ENCODE measurements around the gene DDAH1.
"Not testable (repeated sequence)": the region's sequence is repeated elsewhere in the genome, so short reads cannot be mapped to it uniquely, and the experiment has no call there.

The DDAH1 gene

DNA sequence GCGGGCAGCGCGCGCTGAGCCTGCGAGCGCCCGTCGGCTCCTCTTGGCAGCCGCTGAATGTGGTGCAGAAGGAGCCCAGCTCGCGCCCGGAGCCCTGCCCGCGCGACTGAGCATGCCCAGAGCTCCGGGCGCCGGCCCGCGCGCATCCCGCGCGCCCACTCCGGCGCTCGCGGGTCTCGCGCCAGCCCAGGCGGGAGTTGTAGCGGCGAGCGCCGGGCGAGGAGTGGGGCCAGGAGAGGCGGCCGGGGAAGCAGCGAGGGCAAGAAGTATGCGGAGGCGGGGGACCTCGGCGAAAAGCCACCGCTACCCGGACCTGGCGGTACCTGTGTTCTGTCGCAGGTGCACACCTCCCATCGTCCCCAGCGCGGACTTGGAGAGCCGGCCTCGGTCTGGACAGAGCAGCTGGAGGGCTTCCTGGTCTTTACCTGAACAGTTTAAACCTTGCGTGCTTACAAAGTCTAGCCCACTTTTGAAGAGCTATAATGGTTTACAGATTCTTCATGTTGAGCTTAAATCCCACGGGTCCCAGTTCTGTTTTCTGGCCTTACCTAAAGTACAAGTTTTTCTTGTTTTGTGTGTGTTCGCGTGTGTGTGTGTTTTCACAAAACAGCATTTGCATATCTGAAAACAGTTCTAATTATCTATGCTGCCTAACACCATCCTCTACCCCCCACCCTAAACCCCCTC is at the start of gene DDAH1:
TSS of gene DDAH1 (minus strand) at position 61 of the 687 bp plus-strand sequence. CDS start 114 bp downstream, outside the sequence.
- no peak for DNase-seq (ENCODE audit: low spot score)

DNA sequence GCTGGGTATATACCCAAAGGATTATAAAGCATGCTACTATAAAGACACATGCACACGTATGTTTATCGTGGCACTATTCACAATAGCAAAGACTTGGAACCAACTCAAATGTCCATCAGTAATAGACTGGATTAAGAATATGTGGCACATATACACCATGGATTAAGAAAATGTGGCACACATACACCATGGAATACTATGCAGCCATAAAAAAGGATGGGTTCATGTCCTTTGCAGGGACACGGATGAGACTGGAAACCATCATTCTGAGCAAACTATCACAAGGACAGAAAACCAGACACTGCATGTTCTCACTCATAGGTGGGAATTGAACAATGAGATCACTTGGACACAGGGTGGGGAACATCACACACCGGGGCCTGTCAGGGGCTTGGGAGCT is 49.0 kb upstream of the DDAH1 start:
- not testable (repeated sequence) for DNase-seq (ENCODE audit: low spot score)

DNA sequence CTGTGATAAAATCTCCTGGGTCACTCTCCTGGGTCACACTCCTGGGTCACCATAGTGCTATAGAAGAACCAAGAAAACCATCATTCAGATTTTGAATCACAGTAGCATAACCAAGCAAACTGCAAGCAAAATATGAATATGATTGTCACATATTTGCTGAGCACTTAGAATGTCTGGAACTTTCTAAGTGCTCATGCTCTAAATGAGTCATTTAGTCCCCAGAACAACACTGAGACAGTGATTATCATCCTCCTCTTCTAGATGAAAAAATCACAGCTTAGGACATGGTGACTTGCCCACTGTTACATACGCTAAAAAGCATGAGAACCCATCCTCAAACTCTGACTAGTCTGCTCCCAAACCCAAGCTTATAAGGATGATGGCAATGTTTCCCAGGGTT is 39.5 kb upstream of the DDAH1 start:
- DNase-seq (ENCODE audit: low spot score) = no peak

DNA sequence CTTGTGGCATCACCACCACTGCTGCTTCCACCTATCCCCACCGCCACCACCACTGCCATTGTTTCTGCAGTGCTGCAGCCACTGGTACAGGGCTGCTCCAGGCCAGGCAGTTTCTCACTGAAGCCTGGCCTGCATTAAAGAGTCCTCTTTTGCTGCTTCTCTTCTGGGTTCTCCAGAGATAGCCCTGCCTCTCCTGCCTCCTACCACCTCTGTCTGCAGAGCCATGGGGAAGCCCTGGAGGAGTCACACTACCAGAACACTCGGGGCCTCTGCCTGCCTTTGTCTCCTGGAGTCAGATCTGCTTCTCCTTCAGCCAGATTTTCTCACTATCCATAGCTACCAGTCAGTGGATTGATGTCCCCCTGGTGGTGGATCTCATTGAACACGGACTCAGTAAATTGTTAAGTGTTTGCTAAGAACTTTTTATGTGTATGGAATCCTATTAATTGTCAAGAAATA is 37.7 kb upstream of the DDAH1 start:
- DNase-seq (ENCODE audit: low spot score) = no peak

DNA sequence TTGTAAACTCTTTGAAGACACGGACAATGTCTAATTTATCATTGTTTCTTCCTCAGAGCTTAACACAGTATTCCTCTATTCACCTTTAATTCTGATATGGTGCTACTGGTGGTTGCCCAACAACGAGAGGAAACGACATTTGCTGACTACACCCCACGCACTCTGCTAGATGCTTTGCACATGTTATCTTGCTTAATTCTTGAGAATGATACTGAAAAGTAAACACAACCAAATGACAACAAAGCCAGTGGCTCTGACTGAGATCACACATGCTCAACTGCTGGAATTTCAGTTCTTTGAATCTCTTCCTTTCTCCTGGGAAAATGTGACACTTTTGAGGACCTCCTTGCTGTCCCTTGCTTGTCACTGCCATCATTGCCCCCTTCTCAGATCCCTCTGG is 37.2 kb upstream of the DDAH1 start:
- DNase-seq (ENCODE audit: low spot score) = no peak

DNA sequence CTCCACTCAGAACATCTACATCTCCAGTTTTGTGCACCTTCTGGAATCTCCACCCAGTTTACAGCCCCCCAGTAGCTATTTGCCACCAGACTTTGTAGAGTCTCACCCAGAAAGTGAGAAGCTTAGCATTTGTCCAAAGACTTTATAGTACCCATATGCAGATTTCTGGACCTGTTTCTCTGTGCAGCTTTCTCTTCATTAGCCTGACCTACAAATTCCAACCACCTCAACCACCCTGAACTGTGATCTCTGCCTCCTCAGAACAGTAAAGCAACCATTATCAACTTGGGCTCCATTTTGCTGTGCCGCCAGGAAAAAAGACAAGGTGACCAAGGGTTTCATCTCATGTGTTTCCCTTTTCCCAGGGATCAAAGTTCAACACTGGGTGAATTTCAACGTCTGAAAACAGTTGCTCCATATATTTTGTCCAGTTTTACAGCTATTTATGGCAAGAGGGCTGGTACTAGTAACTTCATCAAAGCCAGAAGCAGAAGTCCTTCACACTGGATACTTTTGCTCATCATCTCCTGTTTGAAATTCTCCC is 36.5 kb upstream of the DDAH1 start:
- no peak for DNase-seq (ENCODE audit: low spot score)

DNA sequence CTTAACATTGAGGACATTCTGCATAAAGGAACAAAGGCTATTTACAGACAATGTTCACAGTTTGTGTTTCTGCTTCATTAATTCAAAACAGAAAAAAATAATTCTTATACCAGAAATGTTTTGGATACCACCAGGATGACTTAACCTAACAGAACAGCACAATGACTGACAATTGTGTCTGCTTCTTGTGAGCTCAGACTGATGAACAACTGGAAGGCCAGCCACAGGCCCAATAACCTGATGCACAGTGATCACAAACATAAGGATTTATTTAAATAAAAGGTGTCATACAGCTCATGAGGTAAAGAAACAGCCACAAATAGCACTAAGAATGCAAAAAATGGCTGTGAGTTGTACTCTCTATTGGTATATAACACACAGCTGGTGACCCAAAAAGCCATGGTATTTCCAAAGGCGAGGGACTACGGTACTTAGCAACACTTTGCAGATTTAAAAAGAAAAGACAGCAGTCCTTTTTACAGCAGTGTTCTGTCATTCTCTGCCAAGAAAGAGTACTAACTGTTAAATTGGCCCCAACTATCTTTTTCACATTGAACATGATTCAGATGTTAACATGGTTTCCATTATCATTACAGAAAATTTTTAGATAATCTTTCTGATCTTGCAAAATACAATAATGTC is 32.1 kb upstream of the DDAH1 start:
- no peak for DNase-seq (ENCODE audit: low spot score)

DNA sequence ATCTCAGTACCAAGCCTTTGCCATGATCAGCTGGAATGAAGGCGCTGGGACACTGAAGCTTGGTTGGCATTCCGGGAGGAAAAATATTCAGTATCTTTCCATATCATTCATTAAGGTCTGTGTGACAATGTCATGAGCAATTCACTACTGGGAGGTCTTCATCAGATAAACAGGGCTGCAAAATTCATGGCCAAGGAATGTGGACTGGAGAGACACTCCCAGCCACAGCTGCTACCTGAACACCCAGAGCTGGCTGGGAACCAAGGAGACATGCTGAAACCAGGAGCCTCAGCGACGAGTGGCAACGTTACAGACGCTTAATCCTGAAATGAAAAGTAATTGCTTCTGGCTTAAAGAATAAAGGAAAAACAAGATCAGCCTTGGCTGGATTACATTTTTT is 30.6 kb upstream of the DDAH1 start:
- DNase-seq (ENCODE audit: low spot score) = no peak

DNA sequence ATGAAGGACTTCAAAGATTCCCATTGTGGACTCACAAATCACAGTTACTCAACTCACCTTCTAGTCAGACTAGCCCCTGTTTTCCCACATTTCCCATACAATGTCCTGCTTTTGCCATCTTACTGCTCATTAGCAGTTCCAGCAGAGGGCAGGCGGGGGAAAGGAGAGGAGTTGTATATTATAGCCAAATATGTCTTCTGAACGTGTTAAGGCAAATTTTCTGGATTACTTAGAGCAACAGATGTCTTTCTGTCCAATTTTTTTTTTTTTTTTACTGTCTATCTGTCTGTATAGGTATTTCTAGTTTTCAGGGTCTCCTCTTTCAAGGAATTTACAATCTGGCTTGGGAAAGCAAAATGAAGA is 29.9 kb upstream of the DDAH1 start:
- DNase-seq (ENCODE audit: low spot score) = no peak

DNA sequence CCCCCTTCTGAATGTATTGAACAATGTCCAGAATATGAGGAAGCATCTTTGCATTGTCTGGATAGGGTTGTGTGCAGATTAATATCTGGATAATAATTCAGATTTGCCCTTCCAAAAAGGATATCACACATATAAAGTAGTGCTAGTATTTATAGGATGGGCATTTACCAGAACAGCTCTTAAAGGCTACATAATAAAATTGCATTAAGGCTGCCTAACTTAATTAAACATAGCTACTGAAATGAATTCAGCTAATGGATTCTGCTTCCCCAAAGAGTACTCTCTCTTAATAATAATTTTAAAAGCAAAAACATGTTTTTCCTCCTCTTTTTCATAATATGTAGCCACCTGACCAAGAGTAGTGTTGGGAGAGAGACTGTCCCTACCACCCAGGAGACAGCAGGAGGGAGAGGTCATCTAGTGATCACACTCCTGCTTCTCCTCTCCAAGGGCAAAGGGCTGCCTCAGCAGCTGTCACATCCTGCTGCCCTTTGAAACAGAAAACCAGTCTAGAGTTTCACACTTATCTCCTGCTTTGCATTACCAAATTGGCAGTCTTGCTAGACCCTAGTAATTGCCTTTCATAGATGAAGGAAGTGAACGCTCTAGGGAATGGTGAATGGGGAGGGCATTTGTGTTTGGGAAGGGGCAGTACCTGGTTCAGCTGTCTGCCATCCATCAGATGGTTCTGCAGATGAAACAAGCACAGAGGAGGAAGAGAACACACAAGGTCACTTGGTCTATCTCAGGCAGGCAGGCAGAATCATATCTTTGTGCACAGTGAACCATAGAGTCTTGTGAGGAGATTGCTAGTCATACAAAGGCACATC is 29.3 kb upstream of the DDAH1 start:
- DNase-seq (ENCODE audit: low spot score) = no peak

DNA sequence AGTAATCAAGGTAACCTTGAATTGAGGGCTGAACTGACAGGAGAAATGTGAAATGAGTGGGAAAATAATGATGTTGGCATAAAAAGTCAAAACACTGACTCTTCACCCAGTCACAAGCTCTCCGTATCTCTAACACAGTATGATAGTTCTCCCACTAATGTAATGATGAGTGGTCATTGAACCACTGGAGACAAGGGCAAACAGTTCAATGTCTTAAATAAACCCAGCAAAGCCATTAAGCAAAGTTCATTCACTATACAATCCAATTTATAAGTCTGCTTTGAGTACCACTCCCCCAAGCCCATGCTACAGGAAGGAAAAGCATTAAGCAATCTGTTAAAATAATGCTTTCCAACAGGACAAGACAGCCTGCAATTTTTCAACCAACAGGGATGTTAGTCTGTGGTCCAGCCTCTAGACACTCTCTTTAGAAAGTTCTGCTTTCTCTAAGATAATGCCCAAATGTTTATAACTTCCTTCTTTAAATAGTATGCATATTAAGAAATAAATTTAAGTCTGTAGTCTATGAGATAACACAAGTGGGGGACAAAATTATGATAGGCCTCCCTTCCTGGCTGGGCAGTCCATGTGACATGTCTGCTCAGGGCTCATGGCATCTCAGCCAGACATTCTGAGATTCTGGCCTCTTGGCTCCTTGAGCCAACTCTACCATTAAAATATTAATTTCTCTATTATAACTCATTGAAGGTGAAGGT is 25.5 kb upstream of the DDAH1 start:
- no peak for DNase-seq (ENCODE audit: low spot score)

DNA sequence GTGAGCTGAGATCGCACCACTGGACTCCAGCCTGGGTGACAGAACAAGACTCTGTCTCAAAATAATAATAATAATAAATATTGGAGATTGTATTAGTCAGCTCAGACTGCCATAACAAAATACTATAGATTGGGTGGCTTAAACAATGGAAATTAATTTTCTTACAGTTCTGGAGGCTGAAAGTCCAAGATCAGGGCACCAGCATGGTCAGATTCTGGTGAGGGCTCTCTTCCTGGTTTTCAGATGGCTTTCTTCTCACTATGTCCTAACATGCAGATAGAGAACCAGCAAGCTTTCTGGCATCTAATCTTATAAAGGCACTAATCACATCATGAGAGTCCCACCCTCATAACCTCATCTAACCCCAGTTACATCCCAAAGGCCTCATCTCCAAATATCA is 23.2 kb upstream of the DDAH1 start:
- DNase-seq (ENCODE audit: low spot score) = no peak

DNA sequence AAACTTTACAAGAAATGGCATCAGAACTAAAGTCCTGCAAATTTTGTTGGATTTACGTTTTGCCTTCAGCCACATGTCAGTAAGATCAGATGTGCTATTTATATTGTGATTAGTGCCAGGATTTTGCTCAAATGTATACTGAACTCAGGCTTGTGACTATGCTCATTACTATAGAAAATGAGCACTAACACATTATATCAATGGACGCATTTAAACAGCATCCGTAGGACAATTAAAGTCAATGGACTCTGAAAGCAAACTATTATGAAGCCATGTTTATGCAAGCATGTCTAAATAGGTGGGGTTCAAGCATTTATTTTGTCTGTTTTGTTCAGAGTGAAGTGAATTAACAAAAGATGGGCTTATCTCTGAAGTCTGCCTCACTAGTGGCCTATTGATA is 20.6 kb upstream of the DDAH1 start:
- DNase-seq (ENCODE audit: low spot score) = no peak

DNA sequence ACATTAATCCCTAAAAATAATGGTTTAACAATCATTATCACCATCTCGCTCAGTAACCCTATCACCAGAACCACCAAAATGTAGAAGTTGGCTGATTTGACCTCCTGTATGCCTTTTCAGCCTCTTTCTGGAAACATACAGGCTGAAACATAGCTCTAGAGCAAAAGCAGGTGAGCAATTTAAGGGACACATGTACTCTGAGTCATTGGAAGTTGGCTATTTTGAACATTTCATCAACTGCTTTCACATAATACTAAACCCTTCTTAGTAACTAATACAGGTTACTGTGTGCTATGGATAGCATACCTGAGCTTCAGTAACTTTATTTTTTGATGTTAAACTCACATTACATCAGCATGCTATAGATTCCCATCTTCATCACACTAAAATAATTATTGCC is 19.8 kb upstream of the DDAH1 start:
- DNase-seq (ENCODE audit: low spot score) = no peak

DNA sequence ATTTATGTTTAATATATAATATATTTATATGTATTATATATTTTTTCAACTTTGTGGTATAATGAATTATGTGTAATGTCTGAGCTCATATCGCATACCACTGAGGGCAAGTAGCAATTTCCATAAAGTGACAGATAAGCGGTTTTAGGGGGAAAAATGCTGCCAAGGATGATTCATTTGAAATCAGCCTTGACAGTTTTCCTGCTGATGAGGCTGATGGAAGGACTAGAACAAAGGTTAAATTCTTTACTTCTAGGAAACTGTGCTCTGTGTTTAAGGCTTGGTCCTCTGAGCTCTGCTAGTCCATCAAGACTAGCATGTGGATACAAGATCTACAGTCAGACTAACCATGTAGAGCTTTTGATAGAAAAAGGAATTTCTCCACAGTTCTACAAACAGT is 19.3 kb upstream of the DDAH1 start:
- DNase-seq (ENCODE audit: low spot score) = no peak

DNA sequence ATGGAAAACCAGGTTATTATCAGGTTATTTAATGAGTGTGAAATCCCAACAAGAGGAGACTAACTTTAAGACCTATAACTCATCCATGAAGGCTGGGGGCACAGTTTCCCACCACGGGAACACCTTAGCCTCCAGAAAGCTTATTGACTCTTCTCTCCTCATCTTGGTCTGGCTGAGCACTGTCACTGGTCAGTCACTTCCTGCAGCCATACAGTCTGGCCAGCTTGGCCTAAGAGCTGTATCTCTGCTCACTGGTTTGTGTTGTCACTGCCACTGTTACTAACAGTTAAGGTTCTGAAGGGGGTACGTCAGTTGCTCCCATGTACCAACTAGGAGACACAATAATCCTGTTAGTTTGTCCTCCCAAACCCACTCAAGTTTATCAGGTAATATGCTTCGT is 16.7 kb upstream of the DDAH1 start:
- no peak for DNase-seq (ENCODE audit: low spot score)

DNA sequence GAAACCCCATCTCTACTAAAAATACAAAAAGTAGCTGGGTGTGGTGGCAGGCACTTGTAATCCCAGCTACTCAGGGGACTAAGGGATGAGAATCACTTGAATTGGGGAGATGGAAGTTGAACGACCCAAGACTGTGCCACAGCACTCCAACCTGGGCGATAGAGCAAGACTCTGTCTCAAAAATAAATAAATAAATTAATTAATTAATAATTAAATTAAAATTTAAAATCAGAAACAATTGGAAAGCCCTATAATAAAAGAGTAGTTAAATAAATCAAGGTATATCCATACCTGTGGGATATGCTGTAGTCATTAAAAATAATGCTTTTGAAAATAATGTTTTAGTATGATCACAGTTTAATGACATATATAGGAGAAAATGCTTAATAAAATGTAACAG is 15.6 kb upstream of the DDAH1 start:
- no peak for DNase-seq (ENCODE audit: low spot score)

DNA sequence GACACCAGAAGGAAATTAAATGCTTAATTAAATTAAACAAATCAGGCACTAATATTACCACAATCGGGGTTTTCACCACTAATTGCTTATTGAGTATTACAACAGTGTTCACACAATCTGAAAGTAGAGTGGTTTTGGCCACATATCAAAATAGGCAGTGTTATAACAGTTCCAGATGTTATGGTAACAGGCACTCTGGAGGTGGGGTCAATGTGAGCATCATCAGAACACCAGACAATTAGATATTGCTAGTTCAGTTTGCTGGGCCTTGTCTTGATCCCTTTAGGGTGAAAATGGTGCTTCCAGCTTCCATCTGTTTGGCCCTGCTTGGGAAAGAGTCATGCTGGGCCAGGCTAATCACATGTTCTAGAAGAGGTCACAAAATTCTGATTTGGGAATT is 14.5 kb upstream of the DDAH1 start:
- no peak for DNase-seq (ENCODE audit: low spot score)

DNA sequence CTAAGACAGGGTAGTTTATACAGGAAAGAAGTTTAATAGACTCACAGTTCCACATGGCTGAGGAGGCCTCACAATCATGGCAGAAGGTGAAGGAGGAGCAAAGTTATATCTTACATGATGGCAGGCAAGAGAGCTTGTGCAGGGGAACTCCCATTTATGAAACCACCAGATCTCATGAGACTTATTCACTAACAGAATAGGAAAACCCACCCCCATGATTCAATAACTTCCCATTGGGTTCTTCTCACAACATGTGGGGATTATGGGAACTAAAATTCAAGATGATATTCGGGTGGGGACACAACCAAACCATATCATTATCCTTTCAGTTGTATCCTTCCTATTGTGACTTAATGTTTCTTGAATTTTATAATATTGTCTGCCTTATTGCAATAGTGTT is 13.4 kb upstream of the DDAH1 start:
- no peak for DNase-seq (ENCODE audit: low spot score)

DNA sequence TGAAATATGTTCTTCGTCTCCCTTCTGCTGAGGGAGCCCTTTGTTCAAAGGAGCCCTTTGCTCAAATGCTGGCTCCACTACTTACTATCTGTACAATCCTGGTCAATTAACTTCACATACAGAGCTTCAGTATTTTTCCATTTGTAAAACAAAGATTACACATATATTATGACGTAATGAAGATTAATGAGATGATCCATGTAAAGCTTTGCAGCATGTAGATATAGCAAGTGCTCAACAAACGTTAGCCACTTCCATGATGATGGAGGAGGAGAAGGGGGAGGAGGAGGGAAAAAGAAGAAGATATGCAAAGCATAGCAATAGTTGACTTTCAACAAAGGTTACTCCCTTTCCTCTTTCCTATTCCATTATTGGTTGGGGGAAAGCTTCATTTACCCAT is 10.1 kb upstream of the DDAH1 start:
- DNase-seq (ENCODE audit: low spot score) = no peak

DNA sequence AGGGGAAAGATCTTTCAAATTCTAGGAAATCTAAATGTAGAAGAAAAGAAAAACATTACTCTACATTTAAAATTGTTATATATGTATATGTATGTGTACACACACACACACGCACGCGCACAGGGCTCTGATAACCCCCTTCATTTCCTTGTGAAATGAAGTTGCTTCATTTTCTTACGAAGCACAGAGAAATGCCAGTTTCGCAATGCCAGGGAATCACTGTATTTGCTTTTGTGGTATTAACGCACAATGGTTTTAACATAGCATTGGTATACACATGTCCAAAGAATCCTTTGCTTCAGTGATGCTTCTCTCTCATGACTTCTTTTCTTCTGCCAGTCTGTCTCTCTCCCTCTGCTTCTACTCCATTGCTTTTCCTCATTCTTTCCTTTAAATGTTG is 8.4 kb upstream of the DDAH1 start:
- no peak for DNase-seq (ENCODE audit: low spot score)

DNA sequence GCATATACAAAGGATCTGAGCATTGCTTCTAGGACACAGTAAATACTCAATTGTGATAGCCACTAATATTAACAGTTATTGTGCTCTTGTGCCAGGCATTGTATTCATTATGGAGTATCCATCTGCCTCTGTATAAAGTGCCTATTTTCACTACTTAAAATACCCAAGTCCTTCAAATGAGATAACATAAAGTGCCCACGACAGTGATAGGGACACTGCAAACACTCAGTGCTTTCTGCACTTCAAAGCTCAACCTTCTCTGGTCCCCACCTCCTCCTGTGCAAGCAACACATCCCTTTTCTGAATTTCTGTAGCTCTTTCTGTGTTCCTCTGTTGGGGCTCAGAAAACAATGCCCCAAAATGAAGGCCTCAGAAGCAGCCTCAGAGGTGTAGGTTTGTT is 6.6 kb upstream of the DDAH1 start:
- DNase-seq (ENCODE audit: low spot score) = no peak
